ENCODE results near the gene USP47.

The USP47 gene

DNA sequence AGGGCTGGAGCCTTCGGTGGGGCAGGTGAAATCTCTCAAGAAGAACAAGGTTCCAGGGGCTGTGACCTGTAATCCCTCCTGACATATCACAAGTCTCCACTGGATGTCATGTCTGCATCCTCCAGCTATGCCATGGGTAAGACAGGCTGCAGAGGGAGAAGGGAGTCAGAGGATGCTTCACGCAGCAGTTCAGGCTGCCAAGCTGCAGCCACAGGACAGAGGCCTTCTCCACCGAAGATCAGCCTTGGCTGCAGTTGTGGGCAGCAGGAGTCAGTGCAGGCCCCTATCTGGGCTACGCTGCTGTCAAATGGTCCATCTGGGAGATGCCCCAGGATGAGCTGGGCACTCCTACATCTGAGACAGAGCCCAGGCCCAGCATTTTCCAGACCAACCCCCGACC, 141.7 kb downstream of the USP47 start:
- H3K36me3 ChIP-seq (ENCODE audit: control insufficient read depth, low read length) = no peaks in the 10 kb centered on the region

DNA sequence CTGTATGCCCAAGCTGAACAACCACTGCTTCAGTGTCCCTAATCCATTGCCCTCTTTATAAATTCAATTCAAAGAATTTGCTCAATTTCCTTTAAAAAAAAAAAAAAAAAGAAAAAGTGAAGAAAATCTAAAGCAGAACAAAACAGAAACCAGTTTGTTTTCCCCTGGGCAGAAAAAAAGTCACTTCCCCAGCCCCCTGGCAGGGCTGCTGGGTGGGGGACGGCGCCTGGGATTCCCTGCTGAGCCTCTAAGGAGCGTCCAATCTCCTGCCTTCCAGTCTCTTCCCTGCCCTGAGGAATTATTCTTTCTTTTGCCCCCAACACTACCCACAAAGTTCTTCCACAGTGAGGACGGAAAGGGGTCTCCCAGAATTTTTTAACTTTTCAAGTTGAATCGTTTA, 142.8 kb downstream of the USP47 start:
- Histone ChIP-seq H3K36me3 (ENCODE audit: control insufficient read depth, low read length) (no peaks in the 10 kb centered on the region), H4K20me1 (ENCODE audit: control insufficient read depth, insufficient read depth, low read depth, low read length) (no peaks in the 10 kb centered on the region), H3K79me2 (ENCODE audit: control insufficient read depth, low read length) (no peaks in the 10 kb centered on the region), H3K27me3 (ENCODE audit: control insufficient read depth, low read length) (no peaks in the 10 kb centered on the region), H3F3A (ENCODE audit: control insufficient read depth, insufficient read depth) (no peaks in the 10 kb centered on the region), H3K27ac (ENCODE audit: low read depth, low read length) (no peak overlapping the region), H3K4me2 (ENCODE audit: low read length) (no peak overlapping the region), H3K9me2 (replicated peaks; ENCODE audit: control insufficient read depth, low read length) (no peaks in the 10 kb centered on the region), H3K4me3 (ENCODE audit: low read length) (no peak overlapping the region), H3K4me1 (ENCODE audit: control insufficient read depth, low read length) (no peaks in the 10 kb centered on the region), H3K9me3 (ENCODE audit: control insufficient read depth, insufficient read depth, low read length) (no peaks in the 10 kb centered on the region)
- TF ChIP-seq EZH2phosphoT487 (IDR thresholded peaks at IDR 0.05; ENCODE audit: borderline replicate concordance, low read length) (no peak), CTCF (IDR thresholded peaks at IDR 0.05; ENCODE audit: low read depth, low read length, poor library complexity, severe bottlenecking) (no peak)

More for the DNA sequence above, 141.7 kb downstream of the USP47 start:
- Histone ChIP-seq H3K27ac (ENCODE audit: low read depth, low read length) (no peak overlapping the region), H3K4me2 (ENCODE audit: low read length) (no peak overlapping the region), H3K79me2 (ENCODE audit: control insufficient read depth, low read length) (no peaks in the 10 kb centered on the region), H3F3A (ENCODE audit: control insufficient read depth, insufficient read depth) (no peaks in the 10 kb centered on the region), H3K4me3 (ENCODE audit: low read length) (no peak overlapping the region), H3K27me3 (ENCODE audit: control insufficient read depth, low read length) (no peaks in the 10 kb centered on the region), H3K9me2 (replicated peaks; ENCODE audit: control insufficient read depth, low read length) (no peaks in the 10 kb centered on the region), H3K9me3 (ENCODE audit: control insufficient read depth, insufficient read depth, low read length) (no peaks in the 10 kb centered on the region), H3K4me1 (ENCODE audit: control insufficient read depth, low read length) (no peaks in the 10 kb centered on the region; the same call in 1 of the 2 replicates), H4K20me1 (ENCODE audit: control insufficient read depth, insufficient read depth, low read depth, low read length) (no peaks in the 10 kb centered on the region)
- TF ChIP-seq CTCF (IDR thresholded peaks at IDR 0.05; ENCODE audit: low read depth, low read length, poor library complexity, severe bottlenecking) (no peak), EZH2phosphoT487 (IDR thresholded peaks at IDR 0.05; ENCODE audit: borderline replicate concordance, low read length) (no peak)

DNA sequence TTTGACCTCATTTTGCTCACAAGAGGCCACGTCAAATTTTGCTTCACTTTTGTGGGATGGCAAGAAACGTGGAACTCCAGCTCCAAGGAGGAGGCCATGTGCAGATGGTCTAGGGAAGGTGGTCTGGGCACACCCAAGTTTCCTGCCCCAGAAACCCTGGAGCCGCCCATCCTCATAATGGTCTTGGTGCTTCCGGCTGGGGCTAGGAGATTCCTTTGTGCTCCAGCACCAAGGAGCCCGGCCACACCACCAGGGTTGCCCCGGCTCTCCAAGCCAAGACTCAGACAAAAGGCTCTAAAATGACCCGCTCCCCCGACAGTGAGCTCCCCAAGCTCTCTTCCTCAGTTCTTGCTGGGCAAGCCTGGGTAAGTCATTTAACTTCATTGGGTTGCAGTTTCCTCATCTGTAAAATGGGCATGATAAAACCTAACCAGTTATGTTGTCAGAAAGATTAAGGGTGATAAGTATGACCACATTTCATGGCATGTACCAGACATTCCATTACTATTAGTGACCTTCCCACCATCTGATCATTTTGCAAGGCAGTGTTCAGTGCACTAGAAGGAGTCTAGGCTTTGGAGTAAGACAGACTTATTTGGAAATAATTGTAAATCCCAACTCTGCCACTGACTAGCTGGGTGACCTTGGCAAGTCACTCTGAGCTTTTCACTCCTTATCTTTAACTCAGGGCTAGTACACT, 143.4 kb downstream of the USP47 start:
- H3K9me2 ChIP-seq (replicated peaks; ENCODE audit: control insufficient read depth, low read length) = no peaks in the 10 kb centered on the region
- no peaks in the 10 kb centered on the region for H4K20me1 ChIP-seq (ENCODE audit: control insufficient read depth, insufficient read depth, low read depth, low read length)
- no peaks in the 10 kb centered on the region for H3K4me1 ChIP-seq (ENCODE audit: control insufficient read depth, low read length)
- no peak overlapping the region for H3K27ac ChIP-seq (ENCODE audit: low read depth, low read length)
- TF ChIP-seq EZH2phosphoT487 (IDR thresholded peaks at IDR 0.05; ENCODE audit: borderline replicate concordance, low read length) = no peak
- TF ChIP-seq CTCF (IDR thresholded peaks at IDR 0.05; ENCODE audit: low read depth, low read length, poor library complexity, severe bottlenecking) = no peak
- H3K4me2 ChIP-seq (ENCODE audit: low read length) = no peak overlapping the region
- no peaks in the 10 kb centered on the region for H3K79me2 ChIP-seq (ENCODE audit: control insufficient read depth, low read length)
- H3K27me3 ChIP-seq (ENCODE audit: control insufficient read depth, low read length) = no peaks in the 10 kb centered on the region
- H3K36me3 ChIP-seq (ENCODE audit: control insufficient read depth, low read length) = no peaks in the 10 kb centered on the region
- H3K9me3 ChIP-seq (ENCODE audit: control insufficient read depth, insufficient read depth, low read length) = no peaks in the 10 kb centered on the region
- no peaks in the 10 kb centered on the region for H3F3A ChIP-seq (ENCODE audit: control insufficient read depth, insufficient read depth)
- no peak overlapping the region for H3K4me3 ChIP-seq (ENCODE audit: low read length)

Data from DOHH2 (cell line).